ENCODE data around the gene FGGY. TPM values are rescaled to one million over a fixed set of nuclear protein-coding genes. Genes with fewer than 3 reads are reported as not detected.

FGGY gene
- total RNA-seq, 2 experiments from 2014 or later: 11.9 to 13.6 TPM

GRCh38 chr1:59657873-59658465 lies 361.1 kb downstream of the FGGY start:
- Mint-ChIP-seq H3K9me3 (no peaks in the 10 kb centered on the region), H3K27me3 (no peaks in the 10 kb centered on the region), H3K27ac (no peak overlapping the region), H3K4me1 (ENCODE audit: low read depth) (no peaks in the 10 kb centered on the region), H3K36me3 (ENCODE audit: low read depth) (no peaks in the 10 kb centered on the region), H3K4me3 (no peak overlapping the region)
- intact Hi-C loops (cut with micrococcal nuclease): no loop called here
- DNase-seq (no peak), ATAC-seq (no peak)
- ChIA-PET CTCF (interaction anchor here (1.0 kb wide), 1 partner anchor 22 kb away, joined by 3 read pairs; no protein-coding TSS in a partner anchor), POLR2A (no interaction called here)
- TF ChIP-seq, protein P1, sequence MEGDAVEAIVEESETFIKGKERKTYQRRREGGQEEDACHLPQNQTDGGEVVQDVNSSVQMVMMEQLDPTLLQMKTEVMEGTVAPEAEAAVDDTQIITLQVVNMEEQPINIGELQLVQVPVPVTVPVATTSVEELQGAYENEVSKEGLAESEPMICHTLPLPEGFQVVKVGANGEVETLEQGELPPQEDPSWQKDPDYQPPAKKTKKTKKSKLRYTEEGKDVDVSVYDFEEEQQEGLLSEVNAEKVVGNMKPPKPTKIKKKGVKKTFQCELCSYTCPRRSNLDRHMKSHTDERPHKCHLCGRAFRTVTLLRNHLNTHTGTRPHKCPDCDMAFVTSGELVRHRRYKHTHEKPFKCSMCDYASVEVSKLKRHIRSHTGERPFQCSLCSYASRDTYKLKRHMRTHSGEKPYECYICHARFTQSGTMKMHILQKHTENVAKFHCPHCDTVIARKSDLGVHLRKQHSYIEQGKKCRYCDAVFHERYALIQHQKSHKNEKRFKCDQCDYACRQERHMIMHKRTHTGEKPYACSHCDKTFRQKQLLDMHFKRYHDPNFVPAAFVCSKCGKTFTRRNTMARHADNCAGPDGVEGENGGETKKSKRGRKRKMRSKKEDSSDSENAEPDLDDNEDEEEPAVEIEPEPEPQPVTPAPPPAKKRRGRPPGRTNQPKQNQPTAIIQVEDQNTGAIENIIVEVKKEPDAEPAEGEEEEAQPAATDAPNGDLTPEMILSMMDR (IDR thresholded peaks at IDR 0.05): no peak

DNA sequence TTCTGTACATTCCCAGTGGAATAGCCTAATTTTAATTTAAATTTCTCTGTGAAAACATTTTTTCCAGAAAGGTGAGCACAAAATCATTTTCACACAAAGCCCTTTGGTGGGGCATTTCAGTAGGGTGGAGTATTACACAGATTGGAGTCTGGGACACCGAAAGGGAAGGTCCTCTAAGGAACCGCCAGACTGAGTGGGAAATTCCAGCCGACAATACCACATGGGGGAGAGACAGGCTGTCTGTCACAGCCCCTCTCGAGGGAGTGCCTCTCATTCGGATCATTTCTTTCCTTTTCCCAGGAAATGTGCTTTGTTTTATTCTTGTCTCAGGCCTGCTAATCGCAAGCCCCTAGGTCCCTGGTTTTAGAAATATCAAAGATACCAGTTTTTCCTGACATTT lies 367.3 kb downstream of the FGGY start:
- ChIA-PET POLR2A (no interaction called here), CTCF (no interaction called here)
- H3K27me3 Mint-ChIP-seq: no peaks in the 10 kb centered on the region
- H3K4me1 Mint-ChIP-seq (ENCODE audit: low read depth): no peaks in the 10 kb centered on the region
- H3K36me3 Mint-ChIP-seq (ENCODE audit: low read depth): no peaks in the 10 kb centered on the region
- H3K27ac Mint-ChIP-seq: no peak overlapping the region
- TF ChIP-seq, protein P1 (IDR thresholded peaks at IDR 0.05): no peak
- ATAC-seq (no peak), DNase-seq (no peak)
- H3K9me3 Mint-ChIP-seq: no peaks in the 10 kb centered on the region
- no peak overlapping the region for H3K4me3 Mint-ChIP-seq
- intact Hi-C loops (cut with micrococcal nuclease): no loop called here

DNA sequence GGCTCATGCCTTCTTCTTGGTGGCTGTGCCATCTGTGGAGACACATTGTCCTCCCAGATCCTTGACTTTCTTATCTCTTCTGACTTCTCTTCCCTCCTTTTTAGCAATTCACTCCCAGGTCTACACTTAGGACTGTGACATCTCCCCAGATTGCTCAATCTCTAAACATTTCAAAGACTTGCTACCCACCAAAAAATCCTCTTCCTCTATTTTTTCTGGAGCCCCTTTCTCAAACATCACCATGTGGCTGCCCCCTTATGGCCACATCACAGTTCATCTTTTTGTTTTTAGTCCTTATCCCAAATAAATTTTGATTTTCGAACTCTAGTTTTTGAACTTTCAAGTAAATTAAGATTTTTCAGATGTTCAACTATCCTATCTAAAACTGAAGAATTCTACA lies 369.2 kb downstream of the FGGY start:
- Mint-ChIP-seq H3K4me3 (no peak overlapping the region), H3K27ac (no peak overlapping the region), H3K36me3 (ENCODE audit: low read depth) (no peaks in the 10 kb centered on the region), H3K4me1 (ENCODE audit: low read depth) (no peaks in the 10 kb centered on the region), H3K9me3 (no peaks in the 10 kb centered on the region), H3K27me3 (no peaks in the 10 kb centered on the region)
- ATAC-seq (no peak), DNase-seq (no peak)
- TF ChIP-seq, protein P1 (IDR thresholded peaks at IDR 0.05): no peak
- POLR2A ChIA-PET: no interaction called here
- CTCF ChIA-PET: no interaction called here
- intact Hi-C loops (cut with micrococcal nuclease): no loop called here

DNA sequence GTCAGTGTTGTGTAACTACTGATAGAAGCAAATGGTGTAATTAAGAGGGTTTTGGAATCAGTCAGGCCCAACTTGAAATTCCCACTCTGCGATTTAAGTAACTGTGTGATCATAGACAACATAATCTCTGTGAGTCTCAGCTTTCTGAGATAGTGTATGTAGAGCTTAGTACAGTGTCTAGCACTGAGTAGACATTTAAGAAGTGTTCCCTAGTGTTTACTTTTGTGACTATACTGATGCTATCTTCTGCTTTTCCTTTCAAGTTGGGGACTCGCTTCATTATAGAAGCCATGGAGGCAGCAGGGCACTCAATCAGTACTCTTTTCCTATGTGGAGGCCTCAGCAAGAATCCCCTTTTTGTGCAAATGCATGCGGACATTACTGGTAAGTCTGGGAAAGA lies 370.1 kb downstream of the FGGY start:
- intact Hi-C loops (cut with micrococcal nuclease): no loop called here
- H3K27me3 Mint-ChIP-seq: no peaks in the 10 kb centered on the region
- TF ChIP-seq, protein P1 (IDR thresholded peaks at IDR 0.05): no peak
- ChIA-PET CTCF (no interaction called here), POLR2A (no interaction called here)
- no peak for DNase-seq
- no peaks in the 10 kb centered on the region for H3K4me1 Mint-ChIP-seq (ENCODE audit: low read depth)
- no peaks in the 10 kb centered on the region for H3K9me3 Mint-ChIP-seq
- no peak for ATAC-seq
- no peak overlapping the region for H3K4me3 Mint-ChIP-seq
- no peak overlapping the region for H3K27ac Mint-ChIP-seq
- no peaks in the 10 kb centered on the region for H3K36me3 Mint-ChIP-seq (ENCODE audit: low read depth)

- no peak overlapping the region for H3K4me3 Mint-ChIP-seq
Observed at GRCh38 chr1:59669752-59670312, 372.9 kb downstream of the FGGY start.

More at GRCh38 chr1:59669752-59670312, 372.9 kb downstream of the FGGY start:
- intact Hi-C loops (cut with micrococcal nuclease): no loop called here
- CTCF ChIA-PET: no interaction called here
- Mint-ChIP-seq H3K27ac (no peak overlapping the region), H3K27me3 (no peaks in the 10 kb centered on the region), H3K9me3 (no peaks in the 10 kb centered on the region), H3K4me1 (ENCODE audit: low read depth) (peaks cover 3% of the 10 kb centered on the region), H3K36me3 (ENCODE audit: low read depth) (no peaks in the 10 kb centered on the region)
- POLR2A ChIA-PET: no interaction called here
- TF ChIP-seq, protein P1 (IDR thresholded peaks at IDR 0.05): no peak
- ATAC-seq (no peak), DNase-seq (no peak)
